GM15510 (cell line): ENCODE data around the gene ETNK1.

Source experiments
- POLR2A ChIP-seq: IDR thresholded peaks from 3 replicates; pipeline ENCODE4 v1.6.1; 2011; ENCODE audit warnings: borderline replicate concordance; ENCODE audit not compliant: insufficient read length; ENCODE audit errors: extremely low read depth

Gene ETNK1

GRCh38 chr12:22662356-22662755 is 37.4 kb downstream of the ETNK1 start:
- no peak for TF ChIP-seq POLR2A

GRCh38 chr12:22665476-22665875 is 40.5 kb downstream of the ETNK1 start:
- TF ChIP-seq POLR2A: no peak

- no peak for TF ChIP-seq POLR2A
Measured at GRCh38 chr12:22667122-22667521, 42.2 kb downstream of the ETNK1 start.

- TF ChIP-seq POLR2A: no peak
Measured at GRCh38 chr12:22668441-22668840, 43.5 kb downstream of the ETNK1 start.

- no peak for TF ChIP-seq POLR2A
Measured at GRCh38 chr12:22670762-22671161, 45.8 kb downstream of the ETNK1 start.

GRCh38 chr12:22672951-22673350 is 48.0 kb downstream of the ETNK1 start:
- no peak for TF ChIP-seq POLR2A

- TF ChIP-seq POLR2A: no peak
Measured at GRCh38 chr12:22677781-22678574, 53.0 kb downstream of the ETNK1 start.

GRCh38 chr12:22682663-22683062 is 57.7 kb downstream of the ETNK1 start:
- no peak for TF ChIP-seq POLR2A

- TF ChIP-seq POLR2A: no peak
Measured at GRCh38 chr12:22683131-22683530, 58.2 kb downstream of the ETNK1 start.

- no peak for TF ChIP-seq POLR2A
Measured at GRCh38 chr12:22684140-22685118, 59.5 kb downstream of the ETNK1 start.

GRCh38 chr12:22686193-22686592 is 61.2 kb downstream of the ETNK1 start:
- TF ChIP-seq POLR2A: no peak

GRCh38 chr12:22687361-22688076 is 62.5 kb downstream of the ETNK1 start:
- no peak for TF ChIP-seq POLR2A

GRCh38 chr12:22689876-22690275 is 64.9 kb downstream of the ETNK1 start:
- TF ChIP-seq POLR2A: no peak

GRCh38 chr12:22691319-22691718 is 66.3 kb downstream of the ETNK1 start:
- no peak for TF ChIP-seq POLR2A
